Mucosa of descending colon (tissue), 3 donors: Measurements from ENCODE around the gene WDR83. TPM values are rescaled to one million over a fixed set of nuclear protein-coding genes. Genes with fewer than 3 reads are reported as not detected.
"Not testable (repeated sequence)": the region's sequence is repeated elsewhere in the genome, so short reads cannot be mapped to it uniquely, and the experiment has no call there.

Source experiments
- ATAC-seq: fragments of 200-7000 bp; cut with Tn5 transposase; one replicate; pipeline ENCODE4 v1.9.1; 2020; ENCODE audit warnings: mild to moderate bottlenecking, moderate library complexity
- DNase-seq, 3 donors: peaks; one replicate each; pipeline ENCODE4 v3.0.0-alpha.2; 2020
- H3K36me3 ChIP-seq: fragments of 200-600 bp; one replicate; pipeline ENCODE4 v1.8.0; 2021; ENCODE audit warnings: low read depth, mild to moderate bottlenecking
- H3K4me1 ChIP-seq: fragments of 200-600 bp; one replicate; pipeline ENCODE4 v1.8.0; 2021; ENCODE audit warnings: low read depth, mild to moderate bottlenecking
- H3K4me3 ChIP-seq: fragments of 200-600 bp; one replicate; pipeline ENCODE4 v1.8.0; 2021; ENCODE audit warnings: mild to moderate bottlenecking
- H3K9me3 ChIP-seq: fragments of 200-600 bp; one replicate; pipeline ENCODE4 v1.8.0; 2021; ENCODE audit warnings: mild to moderate bottlenecking
- CTCF ChIP-seq: fragments of 200-600 bp; IDR thresholded peaks from one replicate; pipeline ENCODE4 v1.8.0; 2022; ENCODE audit warnings: antibody characterized with exemption, mild to moderate bottlenecking
- intact Hi-C, 2 donors: fragments of 100-400 bp; cut with DNase I in 1 of 2; cut with micrococcal nuclease in 1 of 2; formaldehyde crosslinking; loops; one replicate each; pipeline versions ENCODE4 v1.11.0 to v1.11.1; 2022; cut with DNase I, micrococcal nuclease
- total RNA-seq, 3 donors: library from RNA; stranded (reverse); fragmentation: NEBNext Ultra II Directional in 2 of 3; extraction: Animal tissue kit (Norgen Biotek cat#: 25700) in 2 of 3; gene quantifications; one replicate each; pipeline versions ENCODE4 v1.2.1 to v1.2.4, GENCODE V29; 2021 to 2023
- donor health status: DM: no; HTN: no; CAD: no; lungs with moderate emphysema.
- donor health status: DM: no; HTN: no; CAD: no.
- donor health status: DM: no; HTN: yes; CAD: no.

The WDR83 gene
- total RNA-seq, 3 donors from 2014 or later = 6.4 to 13.4 (median 7.4) TPM

GRCh38 chr19:12675399-12675798 is 8.8 kb downstream of the WDR83 start:
- DNase-seq (no peak), ATAC-seq (no peak)
- Histone ChIP-seq H3K36me3 (peaks cover 7% of the 10 kb centered on the region), H3K4me1 (peaks cover 9% of the 10 kb centered on the region), H3K9me3 (no peaks in the 10 kb centered on the region), H3K4me3 (no peak overlapping the region)
- intact Hi-C loops = loop anchor here in 1 of 2 donors (10.0 kb wide), 1 partner anchor 101 kb away; no protein-coding TSS in a partner anchor
- TF ChIP-seq CTCF = no peak

GRCh38 chr19:12675940-12676339 is 9.3 kb downstream of the WDR83 start:
- intact Hi-C loops = loop anchor here in 1 of 2 donors (10.0 kb wide), 1 partner anchor 101 kb away; no protein-coding TSS in a partner anchor
- H3K4me3 ChIP-seq = no peak overlapping the region
- ATAC-seq (no peak), DNase-seq (no peak)
- no peaks in the 10 kb centered on the region for H3K9me3 ChIP-seq
- H3K36me3 ChIP-seq = peaks cover 7% of the 10 kb centered on the region
- peaks cover 11% of the 10 kb centered on the region for H3K4me1 ChIP-seq
- no peak for TF ChIP-seq CTCF

- ATAC-seq (peak; percentile 79), DNase-seq (peak; percentile 84 to 92 (median 88))
- Histone ChIP-seq H3K4me1 (peaks cover 12% of the 10 kb centered on the region), H3K36me3 (peaks cover 7% of the 10 kb centered on the region), H3K9me3 (no peaks in the 10 kb centered on the region), H3K4me3 (no peak overlapping the region)
- intact Hi-C loops = loop anchor here in 1 of 2 donors (10.0 kb wide), 1 partner anchor 102 kb away; no protein-coding TSS in a partner anchor
- peak; percentile 63 for TF ChIP-seq CTCF
These were observed 9.8 kb downstream of the WDR83 start for GRCh38 chr19:12676384-12676792.

- no peaks in the 10 kb centered on the region for H3K9me3 ChIP-seq
- H3K36me3 ChIP-seq = peaks cover 7% of the 10 kb centered on the region
- no peak overlapping the region for H3K4me3 ChIP-seq
- DNase-seq (no peak), ATAC-seq (no peak)
- intact Hi-C loops = loop anchor here in 1 of 2 donors (10.0 kb wide), 1 partner anchor 102 kb away; no protein-coding TSS in a partner anchor
- peaks cover 12% of the 10 kb centered on the region for H3K4me1 ChIP-seq
- TF ChIP-seq CTCF = no peak
These were observed 10.3 kb downstream of the WDR83 start for GRCh38 chr19:12676928-12677327.

- not testable (repeated sequence) for ATAC-seq, H3K4me3 ChIP-seq, H3K36me3 ChIP-seq, DNase-seq, H3K9me3 ChIP-seq
- peaks cover 12% of the 10 kb centered on the region for H3K4me1 ChIP-seq
- intact Hi-C loops = loop anchor here in 1 of 2 donors (10.0 kb wide), 1 partner anchor 103 kb away; no protein-coding TSS in a partner anchor
These were observed 11.4 kb downstream of the WDR83 start for GRCh38 chr19:12678039-12678438.

GRCh38 chr19:12680034-12680433 is 13.4 kb downstream of the WDR83 start:
- TF ChIP-seq CTCF = no peak
- no peak overlapping the region for H3K4me3 ChIP-seq
- no peak for ATAC-seq
- intact Hi-C loops = no loop called here
- H3K4me1 ChIP-seq = peaks cover 12% of the 10 kb centered on the region
- DNase-seq = peak in 1 of 3 donors; percentile 50
- H3K36me3 ChIP-seq = peaks cover 7% of the 10 kb centered on the region
- H3K9me3 ChIP-seq = no peaks in the 10 kb centered on the region
